Suprapubic skin (tissue), 4 donors: ENCODE data around the gene SENP5.

Experiments
- CTCF ChIP-seq, 2 donors: fragments of 200-600 bp in 1 of 2; fragments of 450-650 bp in 1 of 2; sonication (generic) in 1 of 2; IDR thresholded peaks; one replicate each; pipeline ENCODE4 v1.5.1; 2016 to 2019; ENCODE audit warnings: antibody characterized with exemption in 2 of 2, mild to moderate bottlenecking in 1 of 2, moderate library complexity in 1 of 2
- EP300 ChIP-seq: sonication (generic); formaldehyde crosslinking; IDR thresholded peaks from one replicate; pipeline ENCODE4 v1.6.1; 2017; ENCODE audit warnings: antibody characterized with exemption
- POLR2A ChIP-seq, 2 donors: fragments of 450-650 bp; IDR thresholded peaks; one replicate each; pipeline ENCODE4 v1.6.1; 2017; ENCODE audit warnings: antibody characterized with exemption in 2 of 2, mild to moderate bottlenecking in 2 of 2, moderate library complexity in 2 of 2
- POLR2AphosphoS5 ChIP-seq, 3 donors: sonication (generic); formaldehyde crosslinking; IDR thresholded peaks; one replicate each; pipeline ENCODE4 v1.6.1; 2017; ENCODE audit warnings: antibody characterized with exemption in 3 of 3

GRCh38 chr3:196963631-196963953, 95.9 kb downstream of the SENP5 start:
- TF ChIP-seq CTCF (IDR thresholded peaks at IDR 0.05) = no peak
- TF ChIP-seq EP300 = no peak
- no peak for TF ChIP-seq POLR2A (IDR thresholded peaks at IDR 0.05)
- TF ChIP-seq POLR2AphosphoS5 (IDR thresholded peaks at IDR 0.05) = no peak
